WI38 (cell line): ENCODE measurements around the gene SCN1A.

Experiments
- H3K4me3 ChIP-seq: 2 replicates; pipeline ENCODE4 v1.5.1; 2011; ENCODE audit warnings: low read depth, mild to moderate bottlenecking, control low read depth, low read length
- TF ChIP-seq, protein P1 (sequence below): IDR thresholded peaks from 2 replicates; pipeline ENCODE4 v1.5.1; 2012; ENCODE audit warnings: low read depth, mild to moderate bottlenecking, control low read depth, low read length

Gene SCN1A

DNA sequence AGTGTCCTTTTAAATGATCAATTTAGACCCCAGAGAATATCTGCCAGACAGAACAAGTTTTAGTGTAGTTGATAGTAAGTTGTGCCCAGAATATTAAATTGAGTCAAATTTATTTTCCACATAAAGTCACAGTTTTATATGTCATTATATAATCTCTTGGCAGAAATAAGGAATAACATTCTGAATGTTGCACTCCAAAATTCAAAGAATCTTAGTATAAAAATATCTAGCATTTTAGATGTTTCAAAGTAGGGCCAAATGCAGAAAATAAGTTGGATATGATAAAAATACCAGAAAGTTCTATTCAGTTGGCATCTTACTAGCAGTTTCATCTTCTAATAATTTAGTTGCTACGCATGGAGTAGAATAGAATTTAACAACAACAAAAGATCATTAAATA is 33.5 kb downstream of the SCN1A start:
- TF ChIP-seq, protein P1, sequence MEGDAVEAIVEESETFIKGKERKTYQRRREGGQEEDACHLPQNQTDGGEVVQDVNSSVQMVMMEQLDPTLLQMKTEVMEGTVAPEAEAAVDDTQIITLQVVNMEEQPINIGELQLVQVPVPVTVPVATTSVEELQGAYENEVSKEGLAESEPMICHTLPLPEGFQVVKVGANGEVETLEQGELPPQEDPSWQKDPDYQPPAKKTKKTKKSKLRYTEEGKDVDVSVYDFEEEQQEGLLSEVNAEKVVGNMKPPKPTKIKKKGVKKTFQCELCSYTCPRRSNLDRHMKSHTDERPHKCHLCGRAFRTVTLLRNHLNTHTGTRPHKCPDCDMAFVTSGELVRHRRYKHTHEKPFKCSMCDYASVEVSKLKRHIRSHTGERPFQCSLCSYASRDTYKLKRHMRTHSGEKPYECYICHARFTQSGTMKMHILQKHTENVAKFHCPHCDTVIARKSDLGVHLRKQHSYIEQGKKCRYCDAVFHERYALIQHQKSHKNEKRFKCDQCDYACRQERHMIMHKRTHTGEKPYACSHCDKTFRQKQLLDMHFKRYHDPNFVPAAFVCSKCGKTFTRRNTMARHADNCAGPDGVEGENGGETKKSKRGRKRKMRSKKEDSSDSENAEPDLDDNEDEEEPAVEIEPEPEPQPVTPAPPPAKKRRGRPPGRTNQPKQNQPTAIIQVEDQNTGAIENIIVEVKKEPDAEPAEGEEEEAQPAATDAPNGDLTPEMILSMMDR = no peak
- no peak overlapping the region for H3K4me3 ChIP-seq

DNA sequence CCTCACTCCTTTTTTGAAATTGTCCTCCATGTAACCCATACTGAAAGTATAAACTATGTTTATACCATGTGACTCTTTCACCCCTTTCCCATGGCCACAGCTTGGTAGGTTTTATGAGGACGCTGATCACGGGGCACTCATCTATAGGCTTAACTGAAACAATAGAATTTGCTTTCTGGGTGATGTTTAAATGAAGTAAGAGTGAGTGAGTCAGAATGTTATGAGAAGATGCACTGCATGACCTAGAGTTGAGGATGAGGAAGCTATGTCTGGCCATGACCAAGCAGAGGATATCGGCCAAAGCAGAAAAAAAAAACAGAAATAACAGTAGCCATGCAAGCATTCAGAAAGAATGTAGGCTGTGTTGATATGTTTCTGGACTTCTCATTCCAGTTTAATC is 34.9 kb downstream of the SCN1A start:
- TF ChIP-seq, protein P1 = no peak
- no peak overlapping the region for H3K4me3 ChIP-seq

DNA sequence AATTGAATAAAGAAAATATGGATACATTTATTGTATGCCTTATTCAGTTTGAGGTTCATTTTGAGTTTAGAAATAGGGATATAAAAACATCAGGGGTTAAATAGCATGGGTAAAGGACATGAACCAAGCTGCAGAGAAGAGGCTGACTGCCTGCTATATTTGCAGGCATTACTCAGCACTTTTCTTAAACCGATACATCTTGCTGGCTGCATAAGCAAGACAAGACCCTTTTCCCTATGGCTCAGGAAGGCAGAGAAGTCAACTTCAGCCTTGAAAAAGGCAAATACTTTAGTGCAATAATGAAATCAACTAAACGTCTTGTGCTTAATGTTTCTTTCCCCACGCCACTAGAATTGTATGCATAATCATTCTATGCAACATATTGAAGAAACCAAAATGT is 36.4 kb downstream of the SCN1A start:
- TF ChIP-seq, protein P1 = no peak
- no peak overlapping the region for H3K4me3 ChIP-seq

DNA sequence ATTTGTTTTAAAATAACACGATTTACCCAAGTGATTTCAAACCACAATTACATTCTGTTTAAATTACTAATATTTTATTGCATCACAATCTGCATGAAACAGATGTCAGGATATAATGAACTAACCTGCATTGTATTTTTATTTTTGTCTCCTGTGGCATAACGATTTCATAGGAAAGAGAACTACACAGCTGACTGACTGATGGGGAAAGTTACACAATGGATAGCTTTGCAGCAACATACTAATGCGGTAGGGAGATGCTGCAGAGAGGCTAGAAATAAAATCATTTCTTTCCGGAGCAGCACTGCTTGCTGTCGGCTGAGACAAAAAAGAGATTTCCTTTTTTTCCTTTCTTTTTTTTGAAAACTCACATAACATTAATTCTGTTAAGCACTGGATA is 36.9 kb downstream of the SCN1A start:
- no peak overlapping the region for H3K4me3 ChIP-seq
- TF ChIP-seq, protein P1 = no peak

- TF ChIP-seq, protein P1 = no peak
- no peak overlapping the region for H3K4me3 ChIP-seq
Measured at GRCh38 chr2:166090346-166090745, 37.5 kb downstream of the SCN1A start.

GRCh38 chr2:166088634-166089033 is 39.2 kb downstream of the SCN1A start:
- TF ChIP-seq, protein P1 = no peak
- no peak overlapping the region for H3K4me3 ChIP-seq

DNA sequence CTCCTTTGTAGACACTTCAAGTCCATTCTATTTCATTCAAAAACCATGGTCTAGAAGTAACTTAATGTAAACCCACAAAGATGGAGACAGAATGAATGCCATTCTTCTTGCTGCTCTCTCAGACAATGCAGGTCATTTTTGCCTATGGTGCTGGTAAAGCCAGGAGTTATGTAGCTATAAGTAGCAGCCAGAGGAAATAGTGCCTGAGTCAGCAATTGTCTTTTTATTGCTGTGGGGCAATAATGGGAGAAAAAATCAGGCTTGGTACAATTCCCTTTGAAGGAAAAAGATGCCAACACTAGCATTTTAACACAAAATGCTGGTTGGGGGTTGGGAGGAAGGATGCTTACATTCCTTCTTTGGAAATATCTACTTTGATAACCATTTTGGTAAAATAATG is 43.5 kb downstream of the SCN1A start:
- H3K4me3 ChIP-seq = no peak overlapping the region
- TF ChIP-seq, protein P1 = no peak
